NCI-H748 treated with DMSO at 0.1 percent for 48 hours (cell line): ENCODE data around the gene PAFAH2.
"Not testable (repeated sequence)": the region's sequence is repeated elsewhere in the genome, so short reads cannot be mapped to it uniquely, and the experiment has no call there.

Source experiments
- DNase-seq: peaks from one replicate; lab custom pipeline; 2025; lab: John Stamatoyannopoulos, UW

PAFAH2 gene

DNA sequence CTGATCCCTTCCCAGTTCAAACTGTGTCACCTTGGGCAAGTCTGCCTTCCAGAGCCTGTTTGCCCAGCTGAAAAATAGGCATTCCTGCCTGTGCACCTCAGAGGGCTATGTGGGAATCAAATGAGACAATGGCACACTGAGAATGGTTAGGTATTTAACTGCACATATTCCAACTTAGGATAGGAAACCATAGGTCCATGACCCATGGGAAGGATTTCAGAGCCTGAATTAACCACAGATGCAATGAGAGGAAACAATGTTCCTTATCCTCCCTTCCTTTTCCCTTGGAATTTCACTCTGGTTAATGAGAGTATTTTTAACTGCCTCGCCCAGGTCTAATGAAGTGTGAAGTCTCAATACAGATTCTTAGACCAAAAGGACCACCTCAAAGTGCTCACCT is 12.7 kb downstream of the PAFAH2 start:
- no peak for DNase-seq

DNA sequence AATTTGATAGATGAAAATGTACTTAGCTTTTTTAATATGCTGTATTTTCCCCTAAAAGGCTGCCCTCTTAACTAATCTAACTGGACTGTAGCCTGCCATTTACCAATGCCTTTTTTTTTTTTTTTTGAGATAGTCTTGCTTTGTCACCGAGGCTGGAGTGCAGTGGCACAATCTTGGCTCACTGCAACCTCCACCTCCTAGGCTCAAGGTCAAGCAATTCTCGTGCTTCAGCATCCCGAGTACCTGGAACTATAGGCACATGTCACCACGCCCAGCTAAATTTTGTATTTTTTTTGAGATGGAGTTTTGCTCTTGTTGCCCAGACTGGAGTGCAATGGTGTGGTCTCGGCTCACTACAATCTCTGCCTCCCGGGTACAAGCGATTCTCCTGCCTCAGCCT is 18.7 kb downstream of the PAFAH2 start:
- no peak for DNase-seq

DNA sequence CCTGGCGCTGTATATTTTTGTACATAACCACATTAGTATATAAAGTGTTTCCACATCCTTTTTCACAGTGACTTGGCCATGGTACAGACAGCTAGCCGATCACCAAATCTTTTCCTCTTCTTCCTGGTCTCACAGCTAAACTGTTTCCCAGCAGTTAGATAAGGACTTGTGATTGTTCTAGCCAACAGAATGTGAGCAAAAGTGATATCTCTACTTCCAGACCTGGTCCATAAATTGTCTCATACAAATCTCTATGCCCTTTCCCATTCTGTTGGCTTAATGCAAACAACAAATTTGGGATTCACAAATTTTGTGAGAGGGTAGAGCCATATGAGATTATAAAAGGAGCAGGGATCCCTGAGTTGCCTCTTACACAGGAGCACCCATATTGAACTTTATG is 19.5 kb downstream of the PAFAH2 start:
- DNase-seq = no peak

DNA sequence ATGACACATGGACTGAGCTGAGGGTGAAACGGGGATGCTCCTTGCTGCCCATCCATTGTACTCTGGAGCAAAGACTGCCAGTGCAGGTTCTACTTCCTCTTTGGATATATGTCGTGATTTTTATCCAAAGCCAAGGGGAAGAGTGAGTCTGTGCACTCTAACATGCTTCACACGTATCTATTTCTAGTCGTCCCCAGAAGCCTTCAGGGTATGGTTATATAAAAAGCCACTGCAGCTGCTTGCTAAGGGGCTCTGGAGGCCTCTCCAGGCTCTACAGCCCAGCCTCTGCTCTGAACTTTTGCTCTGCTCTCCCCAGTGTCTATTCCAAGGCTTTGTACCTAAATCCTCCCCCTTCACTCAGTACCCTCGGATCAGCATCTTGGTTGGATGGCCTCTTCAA is 20.1 kb downstream of the PAFAH2 start:
- no peak for DNase-seq

GRCh38 chr1:25973610-25974321 is 24.1 kb downstream of the PAFAH2 start:
- DNase-seq = no peak

GRCh38 chr1:25971811-25972180 is 26.1 kb downstream of the PAFAH2 start:
- no peak for DNase-seq

- no peak for DNase-seq
Measured at GRCh38 chr1:25971066-25971810, 26.6 kb downstream of the PAFAH2 start.

GRCh38 chr1:25967308-25967707 is 30.6 kb downstream of the PAFAH2 start:
- DNase-seq = no peak

DNA sequence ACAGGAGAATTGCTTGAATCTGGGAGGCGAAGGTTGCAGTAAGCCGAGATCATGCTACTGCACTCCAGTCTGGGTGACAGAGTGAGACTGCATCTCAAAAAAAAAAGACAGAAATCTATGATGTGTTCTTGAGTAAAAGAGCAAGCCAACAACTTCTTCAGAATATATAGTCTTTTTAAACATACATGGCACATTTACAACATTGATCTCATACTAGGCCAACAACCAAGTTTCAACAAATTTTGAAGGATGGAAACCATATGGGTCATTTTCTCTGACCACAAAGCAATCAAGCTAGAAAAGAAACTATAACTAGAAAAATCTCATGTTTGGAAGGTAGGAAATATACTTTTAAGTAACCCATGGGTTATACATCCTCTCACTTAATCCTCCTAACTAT is 38.3 kb downstream of the PAFAH2 start:
- DNase-seq = no peak

- DNase-seq = no peak
Measured at GRCh38 chr1:25958465-25958864, 39.4 kb downstream of the PAFAH2 start.

DNA sequence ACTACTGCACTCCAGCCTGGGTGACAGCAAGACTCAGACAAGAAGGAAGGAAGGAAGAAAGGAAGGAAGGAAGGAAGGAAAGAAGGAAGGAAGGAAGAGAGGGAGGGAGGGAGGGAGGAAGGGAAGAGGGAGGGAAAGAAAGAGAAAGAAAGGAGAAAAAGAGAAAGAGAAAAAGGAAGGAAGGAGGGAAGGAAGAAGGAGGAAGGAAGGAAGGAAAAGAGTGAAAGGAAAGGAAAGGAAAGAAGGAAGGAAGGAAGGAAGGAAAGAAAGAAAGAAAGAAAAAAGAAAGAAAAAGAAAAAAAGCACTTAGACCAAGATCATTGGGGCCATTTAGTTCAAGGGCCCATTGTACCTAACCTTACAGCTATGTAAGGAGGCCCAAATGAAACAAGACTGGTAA is 42.3 kb downstream of the PAFAH2 start:
- DNase-seq = no peak

DNA sequence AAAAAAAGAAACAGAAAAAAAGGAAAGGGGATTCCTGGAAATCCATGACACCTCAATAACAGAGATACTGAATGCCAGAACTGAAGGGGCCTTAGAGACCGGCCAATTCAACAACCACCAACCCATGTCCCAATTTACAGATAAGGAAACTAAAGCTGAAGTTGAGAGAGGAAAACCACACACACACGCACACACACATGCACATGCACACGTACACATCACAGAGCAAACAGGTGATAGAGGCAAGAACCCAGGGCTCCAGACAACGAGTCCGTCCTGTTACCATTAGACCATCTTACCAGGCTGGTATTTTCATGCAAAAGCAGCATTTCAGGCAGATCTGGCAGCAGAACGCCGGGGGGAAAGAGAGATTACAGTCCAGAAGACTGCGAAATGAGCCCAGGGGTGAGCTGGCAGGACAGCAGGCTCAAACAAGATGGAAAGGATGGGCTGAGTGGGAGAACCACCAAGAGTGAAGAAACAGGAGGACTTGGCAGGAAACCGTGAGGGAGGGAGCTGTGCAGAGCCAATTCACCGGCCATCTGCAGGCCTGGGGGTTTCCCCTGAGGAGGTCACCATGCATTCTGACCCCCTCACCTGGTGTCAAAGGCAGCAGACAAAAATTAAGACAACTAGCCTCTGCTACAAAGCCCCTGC is 43.5 kb downstream of the PAFAH2 start:
- DNase-seq = no peak

- DNase-seq = no peak
Measured at GRCh38 chr1:25952841-25953401, 44.9 kb downstream of the PAFAH2 start.

- no peak for DNase-seq
Measured at GRCh38 chr1:25948641-25949040, 49.2 kb downstream of the PAFAH2 start.

DNA sequence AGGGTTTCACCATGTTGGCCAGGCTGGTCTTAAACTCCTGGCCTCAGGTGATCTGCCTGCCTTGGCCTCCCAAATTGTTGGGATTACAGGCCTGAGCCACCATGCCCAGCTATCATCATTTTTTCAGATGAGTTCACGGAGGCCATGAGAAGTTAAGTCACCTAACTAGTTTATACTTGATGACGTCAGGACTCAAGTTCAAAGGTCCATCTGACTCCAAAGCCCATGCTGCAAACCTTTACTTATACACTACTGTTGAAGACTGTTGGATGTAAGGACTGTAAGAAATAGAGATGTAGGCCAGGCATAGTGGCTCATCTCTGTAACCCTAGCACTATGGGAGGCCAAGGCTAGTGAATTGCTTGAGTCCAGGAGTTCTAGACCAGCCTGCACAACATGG is 50.8 kb downstream of the PAFAH2 start:
- no peak for DNase-seq

DNA sequence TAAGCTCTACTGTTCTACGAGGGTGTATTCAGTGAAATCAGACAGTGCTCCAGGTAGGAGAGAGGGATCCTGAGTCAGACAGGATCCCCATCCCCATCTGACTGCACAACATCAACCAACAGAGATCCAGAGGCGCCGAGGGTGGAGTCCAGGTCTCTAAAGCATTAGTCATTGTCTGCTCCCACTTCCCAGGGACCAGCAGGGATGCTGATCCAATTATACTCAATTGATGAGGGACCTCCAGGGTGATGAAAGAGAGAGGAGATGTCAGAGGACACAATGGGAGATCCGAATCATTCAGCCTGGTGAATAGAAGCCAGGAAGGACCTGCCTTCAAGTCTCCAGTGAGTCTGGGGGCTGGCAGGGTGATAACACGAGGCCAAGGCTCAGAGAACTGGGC is 52.1 kb downstream of the PAFAH2 start:
- DNase-seq = no peak

DNA sequence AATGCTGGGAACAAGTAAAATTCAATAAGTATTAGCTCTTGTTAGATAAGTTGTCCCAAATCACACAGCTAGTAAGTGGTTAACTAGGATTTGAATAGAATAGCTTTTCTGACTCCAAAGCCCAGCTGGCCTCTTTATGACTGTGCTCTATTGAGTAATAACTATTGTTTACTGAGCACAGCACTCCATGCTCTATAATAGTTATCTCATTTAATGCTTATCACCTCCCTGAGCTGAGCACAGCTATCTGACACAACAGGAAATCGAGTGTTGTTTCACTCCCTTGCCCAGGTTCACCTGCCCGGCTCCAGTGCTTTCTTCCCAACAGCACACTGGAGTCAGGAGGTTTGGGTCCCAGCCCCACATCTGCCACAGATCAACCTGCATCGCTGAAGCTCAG is 52.9 kb downstream of the PAFAH2 start:
- DNase-seq = no peak

DNA sequence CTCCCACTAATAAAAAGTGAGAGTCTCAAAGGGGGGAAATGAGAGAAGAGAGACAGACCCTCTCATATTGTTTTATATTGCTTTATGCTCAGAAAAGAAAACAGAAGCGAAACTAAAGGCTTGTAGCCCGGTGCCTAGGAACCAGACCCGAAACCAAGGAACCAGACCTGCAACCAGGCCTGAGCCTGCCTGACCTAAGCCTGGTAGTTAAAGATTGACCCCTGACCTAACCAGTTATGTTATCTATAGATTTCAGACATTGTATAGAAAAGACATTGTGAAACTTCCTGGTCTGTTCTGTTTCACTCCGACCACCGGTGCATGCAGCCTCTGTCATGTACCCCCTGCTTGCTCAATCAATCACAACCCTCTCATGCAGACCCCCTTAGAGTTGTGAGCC is 54.4 kb downstream of the PAFAH2 start:
- not testable (repeated sequence) for DNase-seq

- DNase-seq = no peak
Measured at GRCh38 chr1:25936947-25937346, 60.9 kb downstream of the PAFAH2 start.

DNA sequence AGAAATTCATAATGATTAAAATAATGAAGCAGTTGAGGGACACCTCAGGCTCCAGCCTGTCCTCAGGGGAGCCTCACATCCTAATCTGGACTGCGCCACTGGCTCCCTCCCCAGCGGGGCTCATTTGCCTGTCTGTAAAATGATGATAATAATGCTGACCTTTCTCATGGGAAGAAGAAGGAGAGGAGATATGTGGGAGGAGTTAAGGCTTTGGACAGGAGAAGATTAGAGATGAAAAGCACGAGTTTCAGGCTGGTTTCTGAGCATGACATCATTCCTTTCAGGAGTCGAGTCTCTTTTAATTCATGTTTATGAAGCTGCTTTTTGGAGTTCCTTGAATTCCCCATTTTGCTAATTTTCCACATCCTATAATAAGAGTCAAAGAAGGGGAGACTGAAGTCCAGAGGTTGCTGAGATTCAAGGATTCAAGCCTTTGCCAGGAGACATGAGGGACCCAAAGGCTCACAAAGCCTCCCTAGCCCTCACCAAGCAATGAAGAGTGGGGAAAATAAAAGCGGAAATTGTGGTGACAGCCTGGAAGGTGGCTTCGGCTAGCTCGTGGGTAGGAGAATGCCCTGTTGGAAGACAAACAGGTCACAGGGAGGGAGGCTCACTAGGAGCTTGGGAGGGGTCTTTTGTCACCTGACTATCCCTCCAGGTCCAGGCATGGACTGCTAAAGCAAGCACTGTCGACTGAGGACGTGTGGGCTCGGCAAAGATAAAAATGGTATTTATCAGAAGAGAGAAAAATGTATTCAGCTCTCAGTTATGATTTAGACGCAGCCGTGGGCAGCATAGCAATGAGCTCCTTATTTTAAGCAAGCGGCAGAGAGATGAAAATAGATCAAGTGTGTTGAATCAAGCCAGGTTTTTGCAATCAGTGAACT is 64.1 kb downstream of the PAFAH2 start:
- no peak for DNase-seq

DNA sequence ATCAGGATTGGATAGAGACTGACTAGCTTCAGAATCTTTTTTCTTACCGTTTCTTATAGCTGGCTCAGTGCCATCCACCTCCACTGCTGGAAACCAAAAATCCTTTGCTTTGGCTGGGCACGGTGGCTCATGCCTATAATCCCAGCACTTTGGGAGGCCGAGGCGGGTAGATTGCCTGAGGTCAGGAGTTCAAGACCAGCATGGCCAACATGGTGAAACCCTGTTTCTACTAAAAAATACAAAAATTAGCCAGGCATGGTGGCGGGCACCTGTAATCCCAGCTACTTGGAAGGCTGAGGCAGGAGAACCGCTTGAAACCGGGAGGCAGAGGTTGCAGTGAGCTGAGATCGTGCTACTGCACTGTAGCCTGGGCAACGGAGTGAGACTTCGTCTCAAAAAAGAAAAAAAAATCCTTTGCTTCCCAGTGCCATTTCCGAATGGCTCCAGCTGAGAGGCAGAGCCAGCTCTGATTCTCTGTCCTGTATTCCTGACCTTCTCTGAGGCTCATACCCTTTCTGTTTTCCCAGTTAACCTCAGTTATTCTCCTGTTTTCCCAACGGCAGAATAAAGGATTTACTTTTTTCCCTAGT is 65.0 kb downstream of the PAFAH2 start:
- not testable (repeated sequence) for DNase-seq

DNA sequence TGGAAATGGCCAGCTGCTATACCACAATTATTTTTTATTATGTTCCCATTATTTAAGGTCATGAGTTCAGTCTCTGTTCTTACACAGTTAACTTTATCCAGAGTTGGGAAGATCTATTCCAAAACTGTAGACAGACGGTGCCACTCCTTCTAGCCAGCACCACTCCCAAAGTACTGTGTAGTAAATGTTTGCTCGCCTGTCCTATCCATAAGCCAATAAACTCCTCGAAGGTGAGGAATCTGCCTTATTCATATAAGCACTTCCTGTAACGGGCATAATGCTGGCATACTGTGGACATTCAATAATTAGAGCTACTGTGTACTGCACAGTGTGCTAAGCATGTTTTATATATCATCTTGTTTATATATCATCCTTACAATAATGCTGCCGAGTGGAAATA is 65.5 kb downstream of the PAFAH2 start:
- DNase-seq = no peak
